Gastrocnemius medialis (tissue), 4 donors: ENCODE results near the gene ITPRIP. TPM values are rescaled to one million over a fixed set of nuclear protein-coding genes. Genes with fewer than 3 reads are reported as not detected.
A peak's percentile ranks its signal among the peaks of the same experiment; 100 is the strongest.

Experiments used
- ATAC-seq, 2 donors: fragments of 150-250 bp; one replicate each; pipeline ENCODE4 v1.9.1; 2016
- DNase-seq, 2 donors: peaks; one replicate each; pipeline ENCODE4 v3.0.0-alpha.2; 2019
- H3K27ac ChIP-seq, 4 donors: fragments of 200-600 bp; sonication (generic); 1 replicate in 1 of 4; 2 replicates in 3 of 4; pipeline ENCODE4 v1.5.1; 2016 to 2018; ENCODE audit warnings: mild to moderate bottlenecking in 2 of 4, moderate library complexity in 1 of 4
- H3K27me3 ChIP-seq, 3 donors: fragments of 200-600 bp; sonication (generic) in 2 of 3; 1 replicate in 1 of 3; 2 replicates in 2 of 3; pipeline versions ENCODE4 v1.5.1 to v1.6.0; 2016 to 2019; ENCODE audit warnings: mild to moderate bottlenecking in 1 of 3, moderate library complexity in 1 of 3
- H3K36me3 ChIP-seq, 2 donors: fragments of 200-600 bp; sonication (generic) in 1 of 2; one replicate each; pipeline ENCODE4 v1.5.1; 2017 to 2018
- H3K4me1 ChIP-seq, 2 donors: fragments of 200-600 bp; sonication (generic) in 1 of 2; one replicate each; pipeline ENCODE4 v1.5.1; 2016 to 2017; ENCODE audit warnings: mild to moderate bottlenecking in 2 of 2
- H3K4me3 ChIP-seq, 4 donors: fragments of 200-600 bp; sonication (generic) in 3 of 4; 1 replicate in 1 of 4; 2 replicates in 3 of 4; pipeline ENCODE4 v1.5.1; 2016 to 2019; ENCODE audit warnings: mild to moderate bottlenecking in 2 of 4
- H3K9me3 ChIP-seq, 3 donors: fragments of 200-600 bp; sonication (generic) in 2 of 3; 1 replicate in 1 of 3; 2 replicates in 2 of 3; pipeline ENCODE4 v1.5.1; 2016 to 2019
- POLR2A ChIP-seq, 2 donors: fragments of 450-650 bp; IDR thresholded peaks; one replicate each; pipeline ENCODE4 v1.6.1; 2017; ENCODE audit warnings: antibody characterized with exemption in 2 of 2, mild to moderate bottlenecking in 2 of 2, moderate library complexity in 2 of 2
- in situ Hi-C, 4 donors: fragments of 200-750 bp; cut with MboI; loops; one replicate each; pipeline versions ENCODE4 v1.15.0 to v1.8.0; 2017; ENCODE audit warnings: low sequenced_read_pairs in 4 of 4
- intact Hi-C: fragments of 100-400 bp; cut with DNase I; formaldehyde crosslinking; loops from one replicate; pipeline ENCODE4 v1.15.1; 2023; ENCODE audit warnings: low total_unique reads
- total RNA-seq, 4 donors: library from RNA; depleted of rRNA; stranded (reverse); fragments of >200 nt; gene quantifications; one replicate each; pipeline versions ENCODE4 v1.1.0 to v1.2.3, GENCODE V29; 2016
- TF ChIP-seq, protein P1 (sequence below), 5 experiments: fragments of 450-650 bp in 3 of 5; fragments of 200-600 bp in 2 of 5; sonication (generic) in 2 of 5; IDR thresholded peaks in 4 of 5; conservative IDR thresholded peaks in 1 of 5; 1 replicate in 4 of 5; 2 replicates in 1 of 5; pipeline ENCODE4 v1.5.1; 2016 to 2019; ENCODE audit warnings: antibody characterized with exemption in 5 of 5, mild to moderate bottlenecking in 3 of 5, moderate library complexity in 3 of 5

ITPRIP gene
- total RNA-seq, 4 donors from 2014 or later, result 5.0 to 19.9 (median 7.9) TPM

DNA sequence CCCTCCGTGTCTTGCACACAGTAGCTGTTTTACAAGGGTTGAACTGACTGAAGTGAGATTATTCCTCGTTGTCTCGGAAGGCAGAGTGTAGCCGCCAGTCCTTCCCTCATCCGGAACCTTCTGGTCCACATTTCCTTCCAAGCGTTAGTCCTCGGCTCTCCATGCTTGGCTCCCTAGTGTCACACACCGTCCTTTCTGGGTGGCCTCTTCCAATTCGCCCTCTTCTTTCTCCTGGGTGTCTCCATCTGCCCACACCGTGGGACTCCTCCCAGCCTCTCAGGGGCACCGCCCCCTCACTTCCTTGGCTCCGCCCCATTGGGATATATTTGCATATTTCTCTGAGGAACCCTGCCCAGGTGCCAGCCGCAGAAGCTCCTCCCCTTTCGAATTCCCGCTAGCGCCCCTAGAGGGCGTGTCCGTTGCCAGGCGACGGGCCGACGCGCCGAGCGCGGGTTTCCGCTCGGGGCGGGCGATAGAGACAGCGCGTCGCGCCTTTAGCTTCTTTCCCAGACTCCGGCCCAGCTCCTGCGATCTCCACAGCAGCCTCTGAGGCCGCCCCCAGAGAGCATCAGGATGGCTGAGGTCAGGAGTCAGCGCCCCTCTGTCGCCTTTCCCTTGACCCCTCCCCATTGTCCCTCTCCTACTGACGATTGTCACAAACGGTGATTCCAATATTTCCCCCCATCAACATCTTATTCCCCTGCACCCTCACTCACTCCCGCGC, 15.2 kb upstream of the ITPRIP start, which contains the start of gene CFAP58:
CFAP58 (plus strand) TSS at position 509 of the 724 bp plus-strand sequence; CDS start at position 574, 65 bp downstream.
- no peaks in the 10 kb centered on the region for H3K36me3 ChIP-seq
- DNase-seq, result peak; percentile 85 to 92
- in situ Hi-C loops, result no loop called here
- ATAC-seq, result peak; percentile 92
- TF ChIP-seq, protein P1, sequence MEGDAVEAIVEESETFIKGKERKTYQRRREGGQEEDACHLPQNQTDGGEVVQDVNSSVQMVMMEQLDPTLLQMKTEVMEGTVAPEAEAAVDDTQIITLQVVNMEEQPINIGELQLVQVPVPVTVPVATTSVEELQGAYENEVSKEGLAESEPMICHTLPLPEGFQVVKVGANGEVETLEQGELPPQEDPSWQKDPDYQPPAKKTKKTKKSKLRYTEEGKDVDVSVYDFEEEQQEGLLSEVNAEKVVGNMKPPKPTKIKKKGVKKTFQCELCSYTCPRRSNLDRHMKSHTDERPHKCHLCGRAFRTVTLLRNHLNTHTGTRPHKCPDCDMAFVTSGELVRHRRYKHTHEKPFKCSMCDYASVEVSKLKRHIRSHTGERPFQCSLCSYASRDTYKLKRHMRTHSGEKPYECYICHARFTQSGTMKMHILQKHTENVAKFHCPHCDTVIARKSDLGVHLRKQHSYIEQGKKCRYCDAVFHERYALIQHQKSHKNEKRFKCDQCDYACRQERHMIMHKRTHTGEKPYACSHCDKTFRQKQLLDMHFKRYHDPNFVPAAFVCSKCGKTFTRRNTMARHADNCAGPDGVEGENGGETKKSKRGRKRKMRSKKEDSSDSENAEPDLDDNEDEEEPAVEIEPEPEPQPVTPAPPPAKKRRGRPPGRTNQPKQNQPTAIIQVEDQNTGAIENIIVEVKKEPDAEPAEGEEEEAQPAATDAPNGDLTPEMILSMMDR (IDR thresholded peaks at IDR 0.05 in 4 of 5, conservative IDR thresholded peaks at IDR 0.05 in 1 of 5), result peak; percentile 71 to 88 (median 81)
- no peak for TF ChIP-seq POLR2A (IDR thresholded peaks at IDR 0.05)
- peak within 1 kb of the TSS; percentile 38 to 60 (median 54) for H3K4me3 ChIP-seq
- H3K9me3 ChIP-seq, result no peaks in the 10 kb centered on the region
- H3K27me3 ChIP-seq, result no peaks in the 10 kb centered on the region
- peak within 1 kb of the TSS in 1 of 4 donors; percentile 20 for H3K27ac ChIP-seq
- peaks cover 11 to 22% of the 10 kb centered on the region in 2 donors for H3K4me1 ChIP-seq
- intact Hi-C loops, result loop anchor here (2.0 kb wide), 1 partner anchor 233 kb away; no protein-coding TSS in a partner anchor

DNA sequence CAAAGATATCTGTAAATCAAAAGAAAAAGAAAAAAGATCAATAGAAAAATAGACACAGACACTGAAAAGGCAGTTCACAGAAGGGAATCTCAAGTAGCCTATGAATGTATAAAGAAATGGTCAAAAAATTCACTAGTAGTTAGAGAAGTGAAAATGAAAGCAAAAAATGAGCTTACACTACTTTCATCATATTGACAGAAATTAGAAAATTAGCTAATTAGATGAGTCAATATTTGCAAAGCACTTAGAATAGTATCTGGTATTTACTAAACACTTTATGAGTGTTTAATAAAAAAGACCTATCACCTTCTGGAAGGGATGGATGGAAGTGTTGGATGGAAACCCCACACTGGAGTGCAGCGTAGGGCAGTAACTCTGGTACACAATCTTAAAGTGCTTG, 13.7 kb upstream of the ITPRIP start:
- no peak overlapping the region for H3K4me3 ChIP-seq
- H3K9me3 ChIP-seq, result no peaks in the 10 kb centered on the region
- H3K27ac ChIP-seq, result no peak overlapping the region
- DNase-seq (no peak), ATAC-seq (no peak)
- peaks cover 11 to 22% of the 10 kb centered on the region in 2 donors for H3K4me1 ChIP-seq
- no peaks in the 10 kb centered on the region for H3K27me3 ChIP-seq
- in situ Hi-C loops, result no loop called here
- H3K36me3 ChIP-seq, result no peaks in the 10 kb centered on the region
- intact Hi-C loops, result loop anchor here (2.0 kb wide), 1 partner anchor 231 kb away; no protein-coding TSS in a partner anchor
- no peak for TF ChIP-seq POLR2A (IDR thresholded peaks at IDR 0.05)
- TF ChIP-seq, protein P1 (IDR thresholded peaks at IDR 0.05 in 4 of 5, conservative IDR thresholded peaks at IDR 0.05 in 1 of 5), result no peak

DNA sequence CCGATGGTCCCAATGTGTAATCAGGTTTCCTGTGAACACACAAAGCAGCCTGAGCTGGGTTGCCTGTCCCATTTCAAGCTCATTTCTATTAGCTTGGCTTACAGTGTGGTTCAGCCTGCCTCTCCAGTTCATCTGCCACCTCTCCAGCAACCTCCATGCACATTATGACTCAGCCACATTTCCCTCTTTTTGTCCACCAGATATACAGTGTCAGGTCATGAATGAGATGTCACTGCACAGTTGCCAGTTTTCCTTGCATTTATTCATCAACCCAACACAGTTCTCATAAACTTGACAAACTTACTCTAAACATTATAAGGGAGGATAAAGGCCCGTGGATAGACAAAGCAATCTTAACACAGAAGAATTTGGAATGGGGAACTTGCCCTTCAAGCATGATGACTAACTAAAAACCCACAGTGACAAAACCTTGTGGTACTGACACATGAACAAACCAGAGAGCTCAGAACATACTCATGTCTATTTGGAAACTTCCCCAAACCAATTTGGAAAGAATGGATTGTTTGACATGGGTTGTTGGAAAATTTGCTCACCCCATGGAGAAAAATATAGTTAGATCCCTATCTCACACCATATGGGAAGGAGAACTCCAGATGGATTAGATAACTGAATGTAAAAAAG, 12.9 kb upstream of the ITPRIP start:
- Histone ChIP-seq H3K4me1 (peaks cover 11 to 22% of the 10 kb centered on the region in 2 donors), H3K36me3 (no peaks in the 10 kb centered on the region), H3K9me3 (no peaks in the 10 kb centered on the region), H3K27ac (no peak overlapping the region), H3K27me3 (no peaks in the 10 kb centered on the region), H3K4me3 (no peak overlapping the region)
- ATAC-seq, result no peak
- in situ Hi-C loops, result no loop called here
- no peak for TF ChIP-seq POLR2A (IDR thresholded peaks at IDR 0.05)
- TF ChIP-seq, protein P1 (IDR thresholded peaks at IDR 0.05 in 4 of 5, conservative IDR thresholded peaks at IDR 0.05 in 1 of 5), result no peak
- intact Hi-C loops, result no loop called here
- no peak for DNase-seq

DNA sequence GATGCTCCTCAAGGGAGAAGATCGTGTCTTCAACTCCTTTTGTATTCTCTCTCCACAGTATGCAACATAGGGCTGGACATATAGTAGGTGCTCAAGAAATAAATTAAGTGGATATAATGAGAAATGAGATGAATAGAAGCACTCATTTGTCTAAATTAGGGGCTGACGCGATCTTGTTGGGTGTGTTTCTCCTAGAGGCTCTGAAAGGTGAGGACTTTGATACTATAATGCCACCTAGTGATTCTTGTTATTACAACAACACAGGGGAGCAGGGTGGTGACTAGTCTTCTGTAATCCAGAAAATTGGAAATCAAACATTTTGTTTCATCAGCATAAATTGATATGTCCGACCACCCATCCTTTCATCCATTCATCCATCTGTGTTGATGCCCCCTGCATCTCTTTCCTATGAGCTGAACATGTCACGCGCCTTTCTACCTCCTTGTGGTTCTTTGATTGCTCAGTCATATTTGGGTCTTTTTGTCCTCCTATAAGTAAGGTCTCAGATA, 11.9 kb upstream of the ITPRIP start:
- in situ Hi-C loops, result no loop called here
- Histone ChIP-seq H3K27ac (peak overlapping the region; percentile 55 to 63 (median 60)), H3K27me3 (no peaks in the 10 kb centered on the region), H3K4me1 (peaks cover 11 to 22% of the 10 kb centered on the region in 2 donors), H3K9me3 (no peaks in the 10 kb centered on the region), H3K36me3 (no peaks in the 10 kb centered on the region), H3K4me3 (peak overlapping the region in 3 of 4 donors; percentile 7 to 27 (median 9))
- ATAC-seq (peak; percentile 82 to 85), DNase-seq (no peak)
- intact Hi-C loops, result loop anchor here (1.0 kb wide), 2 partner anchors 45 to 59 kb away; no protein-coding TSS in a partner anchor
- TF ChIP-seq, protein P1 (IDR thresholded peaks at IDR 0.05 in 4 of 5, conservative IDR thresholded peaks at IDR 0.05 in 1 of 5), result peak; percentile 58 to 75 (median 72)
- no peak for TF ChIP-seq POLR2A (IDR thresholded peaks at IDR 0.05)
